Activated naive CD4-positive, alpha-beta T cell treated with anti-CD3 and anti-CD28 coated beads, Interleukin-2, amount 50 U/mL, for 72 hours (primary cell): ENCODE results near the gene FAM169A. TPM values are rescaled to one million over a fixed set of nuclear protein-coding genes. Genes with fewer than 3 reads are reported as not detected.
"Not testable (repeated sequence)": the region's sequence is repeated elsewhere in the genome, so short reads cannot be mapped to it uniquely, and the experiment has no call there.

Experiments
- ATAC-seq, 2 donors: fragments of 150-1000 bp; cut with Tn5 transposase; 2 replicates each; pipeline ENCODE4 v1.10.0; 2021; ENCODE audit warnings: mild to moderate bottlenecking in 2 of 2, moderate library complexity in 2 of 2
- DNase-seq, 2 donors: peaks; one replicate each; pipeline ENCODE4 v3.0.0; 2021 to 2022; ENCODE audit warnings: low spot score in 2 of 2
- H3K27ac Mint-ChIP-seq, 2 donors: one replicate each; pipeline ENCODE4 v1.8.0; 2022; ENCODE audit warnings: mild to moderate bottlenecking in 2 of 2, mixed read lengths in 2 of 2
- H3K36me3 Mint-ChIP-seq, 2 donors: one replicate each; pipeline ENCODE4 v1.8.0; 2022; ENCODE audit warnings: mixed read lengths in 2 of 2
- H3K9me3 Mint-ChIP-seq, 2 donors: one replicate each; pipeline ENCODE4 v1.8.0; 2022; ENCODE audit warnings: mixed read lengths in 2 of 2
- total RNA-seq, 2 donors: library from RNA; stranded (reverse); gene quantifications; one replicate each; pipeline ENCODE4 v1.2.3, GENCODE V29; 2022

The FAM169A gene
- total RNA-seq, 2 donors from 2014 or later, result 6.1 to 7.8 TPM

GRCh38 chr5:74848553-74849025 is 17.6 kb downstream of the FAM169A start:
- Mint-ChIP-seq H3K9me3 (no peaks in the 10 kb centered on the region), H3K27ac (no peak overlapping the region), H3K36me3 (no peaks in the 10 kb centered on the region)
- ATAC-seq (no peak), DNase-seq (no peak)

DNA sequence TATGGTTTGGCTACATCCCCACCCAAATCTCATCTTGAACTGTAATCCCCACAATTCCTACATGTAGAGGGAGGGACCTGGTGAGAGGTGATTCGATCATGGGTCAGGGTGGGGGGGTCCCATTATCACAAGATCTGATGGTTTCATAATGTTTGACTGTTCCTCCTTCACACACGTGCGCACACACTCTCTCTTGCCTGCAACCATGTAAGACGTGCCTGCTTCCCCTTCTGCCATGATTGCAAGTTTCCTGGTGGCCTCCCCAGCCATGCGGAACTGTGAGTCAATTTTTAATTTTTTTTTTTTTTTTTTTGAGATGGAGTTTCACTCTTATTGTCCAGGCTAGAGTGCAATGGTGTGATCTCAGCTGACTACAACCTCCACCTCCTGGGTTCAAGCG is 27.0 kb downstream of the FAM169A start:
- ATAC-seq (no peak), DNase-seq (no peak)
- no peak overlapping the region for H3K27ac Mint-ChIP-seq
- H3K9me3 Mint-ChIP-seq, result no peaks in the 10 kb centered on the region
- H3K36me3 Mint-ChIP-seq, result peaks cover 4 to 6% of the 10 kb centered on the region in 2 donors

DNA sequence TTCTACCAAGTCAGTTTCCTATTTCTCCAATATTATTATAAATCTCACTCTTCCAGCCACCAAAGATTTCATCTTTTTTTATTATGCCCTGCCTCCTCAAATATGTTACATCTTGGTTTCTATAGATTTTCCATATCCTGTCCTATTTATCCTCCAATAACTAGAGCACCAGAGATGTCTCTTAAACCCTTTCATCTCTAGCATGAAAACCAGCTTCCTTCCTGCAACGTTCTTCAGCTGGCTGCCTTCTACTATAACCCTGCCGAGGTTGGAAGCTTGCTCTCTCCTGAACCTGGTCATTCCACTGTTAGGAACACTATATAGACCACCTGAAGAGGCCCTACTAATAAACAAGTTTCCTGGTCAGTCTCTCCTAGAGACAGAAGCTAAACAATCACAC is 27.9 kb downstream of the FAM169A start:
- ATAC-seq, result no peak
- Mint-ChIP-seq H3K9me3 (no peaks in the 10 kb centered on the region), H3K36me3 (peaks cover 4 to 6% of the 10 kb centered on the region in 2 donors), H3K27ac (peak overlapping the region in 1 of 2 donors; percentile 66)
- no peak for DNase-seq

- DNase-seq (no peak), ATAC-seq (no peak)
- Mint-ChIP-seq H3K36me3 (peaks cover 4 to 6% of the 10 kb centered on the region in 2 donors), H3K9me3 (no peaks in the 10 kb centered on the region), H3K27ac (no peak overlapping the region)
Measured at GRCh38 chr5:74837115-74837514, 29.1 kb downstream of the FAM169A start.

- no peak overlapping the region for H3K27ac Mint-ChIP-seq
- DNase-seq, result no peak
- ATAC-seq, result no peak
- H3K36me3 Mint-ChIP-seq, result peaks cover 4 to 6% of the 10 kb centered on the region in 2 donors
- no peaks in the 10 kb centered on the region for H3K9me3 Mint-ChIP-seq
Measured at GRCh38 chr5:74833537-74834266, 32.5 kb downstream of the FAM169A start.

DNA sequence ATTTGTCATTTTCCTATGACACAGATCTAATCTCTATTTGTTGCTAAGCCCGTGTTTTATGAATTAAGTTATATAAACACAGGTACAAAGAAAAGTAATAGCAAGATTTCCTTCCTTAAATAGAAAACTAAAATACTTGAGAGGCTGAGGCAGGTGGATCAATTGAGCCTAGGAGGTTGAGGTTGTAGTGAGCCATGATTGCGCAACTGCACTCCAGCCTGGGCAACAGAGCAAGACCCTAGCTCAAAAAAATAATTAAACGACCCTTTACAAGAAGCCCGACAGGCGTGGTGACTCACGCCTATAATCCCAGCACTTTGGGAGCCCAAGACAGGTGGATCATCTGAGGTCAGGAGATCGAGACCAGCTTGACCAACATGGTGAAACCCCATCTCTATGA is 36.8 kb downstream of the FAM169A start:
- ATAC-seq, result no peak
- Mint-ChIP-seq H3K36me3 (no peaks in the 10 kb centered on the region), H3K27ac (no peak overlapping the region), H3K9me3 (no peaks in the 10 kb centered on the region)
- DNase-seq, result no peak

DNA sequence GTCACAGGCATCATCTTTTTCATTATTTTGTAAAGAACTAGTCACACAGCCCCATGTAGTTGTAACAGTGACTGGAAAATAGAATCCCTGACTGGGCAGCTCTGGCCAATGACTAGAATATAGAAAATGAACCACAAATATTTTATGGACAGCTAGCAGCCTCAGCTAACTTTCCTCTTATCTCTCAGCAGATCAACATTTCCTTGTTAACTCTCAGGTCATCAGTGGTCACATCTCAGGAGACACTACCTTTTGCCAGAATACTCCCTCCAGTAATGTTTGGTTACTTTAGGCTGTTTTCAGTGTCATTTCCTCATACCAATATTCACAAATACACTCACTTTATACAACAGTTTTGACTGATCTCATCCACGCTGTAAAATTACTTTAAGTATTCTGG is 43.9 kb downstream of the FAM169A start:
- no peaks in the 10 kb centered on the region for H3K36me3 Mint-ChIP-seq
- H3K27ac Mint-ChIP-seq, result no peak overlapping the region
- H3K9me3 Mint-ChIP-seq, result no peaks in the 10 kb centered on the region
- DNase-seq, result no peak
- ATAC-seq, result no peak

- ATAC-seq, result no peak
- Mint-ChIP-seq H3K9me3 (no peaks in the 10 kb centered on the region), H3K27ac (no peak overlapping the region), H3K36me3 (no peaks in the 10 kb centered on the region)
- DNase-seq, result no peak
Measured at GRCh38 chr5:74816875-74817274, 49.3 kb downstream of the FAM169A start.

GRCh38 chr5:74810915-74811314 is 55.3 kb downstream of the FAM169A start:
- no peaks in the 10 kb centered on the region for H3K9me3 Mint-ChIP-seq
- H3K36me3 Mint-ChIP-seq, result no peaks in the 10 kb centered on the region
- no peak for ATAC-seq
- no peak overlapping the region for H3K27ac Mint-ChIP-seq
- no peak for DNase-seq

GRCh38 chr5:74801941-74802340 is 64.2 kb downstream of the FAM169A start:
- H3K27ac Mint-ChIP-seq, result no peak overlapping the region
- DNase-seq, result no peak
- H3K9me3 Mint-ChIP-seq, result no peaks in the 10 kb centered on the region
- ATAC-seq, result no peak
- peaks cover 0 to 9% of the 10 kb centered on the region in 2 donors for H3K36me3 Mint-ChIP-seq

DNA sequence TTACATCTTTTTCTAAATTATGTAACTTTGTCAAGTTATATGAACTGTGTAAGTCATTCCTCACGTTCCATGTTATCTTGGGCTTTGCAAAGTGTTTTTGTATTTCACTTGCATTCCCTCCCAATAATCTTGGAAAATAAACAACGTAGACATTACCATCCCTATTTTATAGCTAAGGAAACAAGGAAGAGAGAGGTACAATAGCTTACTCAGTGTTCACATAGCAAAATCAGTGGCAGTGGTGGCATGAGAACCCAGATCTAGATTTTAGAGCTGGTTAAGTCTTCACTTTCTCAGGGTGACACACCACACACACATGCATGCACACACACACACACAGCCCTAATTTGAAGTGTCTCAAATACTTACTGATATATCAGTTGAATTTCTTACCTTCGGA is 65.0 kb downstream of the FAM169A start:
- DNase-seq (no peak), ATAC-seq (no peak)
- Mint-ChIP-seq H3K27ac (no peak overlapping the region), H3K36me3 (peaks cover 0 to 9% of the 10 kb centered on the region in 2 donors), H3K9me3 (no peaks in the 10 kb centered on the region)

DNA sequence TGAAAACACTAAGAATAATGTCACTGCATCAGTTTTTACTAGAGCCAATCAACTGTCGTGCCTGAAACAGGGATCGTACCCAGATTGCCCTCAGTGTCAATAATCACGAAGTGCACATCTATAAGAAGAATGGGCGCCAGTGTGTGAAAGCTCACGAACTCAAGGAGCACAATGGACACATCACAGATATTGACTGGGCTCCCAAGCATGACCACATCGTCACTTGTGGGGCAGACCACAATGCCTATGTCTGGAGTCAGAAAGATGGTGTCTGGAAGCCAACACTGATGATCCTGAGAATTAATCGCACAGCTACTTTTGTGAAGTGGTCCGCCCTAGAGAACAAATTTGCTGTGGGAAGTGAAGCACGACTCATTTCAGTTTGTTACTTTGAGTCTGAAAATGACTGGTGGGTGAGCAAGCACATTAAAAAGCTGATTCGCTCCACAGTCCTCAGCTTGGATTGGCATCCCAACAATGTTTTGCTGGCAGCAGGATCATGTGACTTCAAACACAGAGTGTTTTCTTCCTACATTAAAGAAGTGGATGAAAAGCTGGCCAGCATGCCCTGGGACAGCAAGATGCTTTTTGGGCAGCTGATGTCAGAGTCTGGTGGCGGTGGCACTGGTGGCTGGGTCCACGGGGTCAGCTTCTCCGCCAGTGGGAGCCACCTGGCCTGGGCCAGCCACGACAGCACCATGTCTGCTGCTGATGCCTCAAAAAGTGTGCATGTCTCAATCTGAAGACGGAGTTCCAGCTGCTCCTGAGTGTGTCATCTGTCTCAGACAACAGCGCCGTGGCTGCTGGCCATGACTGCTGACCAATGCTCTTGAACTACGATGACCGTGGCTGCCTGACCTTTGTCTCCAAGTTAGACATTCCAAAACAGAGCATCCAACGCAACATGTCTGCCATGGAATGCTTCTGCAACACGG is 66.9 kb downstream of the FAM169A start:
- Mint-ChIP-seq H3K9me3 (no peaks in the 10 kb centered on the region), H3K27ac (peak overlapping the region in 1 of 2 donors; percentile 41), H3K36me3 (peaks cover 0 to 9% of the 10 kb centered on the region in 2 donors)
- ATAC-seq (no peak), DNase-seq (no peak)

GRCh38 chr5:74791669-74792068 is 74.5 kb downstream of the FAM169A start:
- not testable (repeated sequence) for H3K36me3 Mint-ChIP-seq, ATAC-seq, DNase-seq, H3K9me3 Mint-ChIP-seq, H3K27ac Mint-ChIP-seq

- H3K27ac Mint-ChIP-seq, result no peak overlapping the region
- peaks cover 0 to 10% of the 10 kb centered on the region in 2 donors for H3K36me3 Mint-ChIP-seq
- ATAC-seq (no peak), DNase-seq (no peak)
- no peaks in the 10 kb centered on the region for H3K9me3 Mint-ChIP-seq
Measured at GRCh38 chr5:74787424-74787823, 78.8 kb downstream of the FAM169A start.

- Mint-ChIP-seq H3K9me3 (no peaks in the 10 kb centered on the region), H3K36me3 (peaks cover 0 to 6% of the 10 kb centered on the region in 2 donors), H3K27ac (no peak overlapping the region)
- ATAC-seq (no peak), DNase-seq (no peak)
Measured at GRCh38 chr5:74786851-74787250, 79.3 kb downstream of the FAM169A start.

- DNase-seq, result no peak
- H3K36me3 Mint-ChIP-seq, result peaks cover 0 to 8% of the 10 kb centered on the region in 2 donors
- no peak overlapping the region for H3K27ac Mint-ChIP-seq
- ATAC-seq, result no peak
- H3K9me3 Mint-ChIP-seq, result no peaks in the 10 kb centered on the region
Measured at GRCh38 chr5:74778609-74779008, 87.6 kb downstream of the FAM169A start.

DNA sequence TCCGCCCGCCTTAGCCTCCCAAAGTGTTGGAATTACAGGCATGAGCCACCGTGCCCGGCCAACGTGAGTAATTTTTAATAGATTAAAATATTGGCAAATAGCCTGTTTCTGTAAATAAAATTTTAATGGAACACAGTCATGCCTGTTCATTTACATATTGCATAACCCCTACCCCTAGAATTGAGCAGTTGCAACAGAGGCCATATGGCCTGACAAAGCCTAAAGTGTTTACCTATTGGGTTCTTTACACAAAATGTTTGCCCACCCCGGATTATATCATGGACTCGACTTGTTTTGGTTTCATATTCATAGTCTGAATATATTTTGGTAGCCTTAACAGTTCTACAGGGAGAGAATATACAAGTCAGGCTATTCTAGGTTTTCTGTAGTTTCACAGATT is 93.8 kb downstream of the FAM169A start:
- DNase-seq (no peak), ATAC-seq (no peak)
- no peak overlapping the region for H3K27ac Mint-ChIP-seq
- H3K9me3 Mint-ChIP-seq, result no peaks in the 10 kb centered on the region
- H3K36me3 Mint-ChIP-seq, result peaks cover 8 to 22% of the 10 kb centered on the region in 2 donors
